ENCODE data around the gene AAK1.
"Not testable (repeated sequence)": the region's sequence is repeated elsewhere in the genome, so short reads cannot be mapped to it uniquely, and the experiment has no call there.

AAK1 gene

GRCh38 chr2:69643602-69644505 lies at the start of gene AAK1:
Gene AAK1 (minus strand): TSS chr2:69643739. CDS start chr2:69643040, 699 bp downstream.
- DNase-seq (ENCODE audit: low spot score) = peak; percentile 79

DNA sequence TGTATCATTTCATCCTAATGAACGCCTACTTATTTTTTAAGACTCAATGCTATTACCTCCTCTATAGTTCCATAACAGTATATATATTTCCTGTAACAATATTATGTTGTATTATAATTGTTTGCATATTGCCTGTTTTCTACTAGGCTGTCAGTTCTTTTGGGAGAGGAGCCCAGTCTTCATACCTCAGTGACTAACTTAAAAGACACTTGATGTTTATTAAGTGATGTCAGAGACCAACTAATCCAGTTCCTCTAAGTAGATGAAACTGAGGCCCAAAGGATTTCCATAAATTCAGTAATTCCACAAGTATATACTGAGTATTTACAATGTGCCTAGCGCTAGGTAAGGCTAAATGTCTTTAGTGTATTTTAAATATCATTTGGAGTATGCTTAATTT lies 48.9 kb upstream of the AAK1 start:
- no peak for DNase-seq (ENCODE audit: low spot score)

- DNase-seq (ENCODE audit: low spot score) = no peak
These were observed 46.4 kb upstream of the AAK1 start for GRCh38 chr2:69689969-69690368.

GRCh38 chr2:69689466-69689865 lies 45.9 kb upstream of the AAK1 start:
- no peak for DNase-seq (ENCODE audit: low spot score)

DNA sequence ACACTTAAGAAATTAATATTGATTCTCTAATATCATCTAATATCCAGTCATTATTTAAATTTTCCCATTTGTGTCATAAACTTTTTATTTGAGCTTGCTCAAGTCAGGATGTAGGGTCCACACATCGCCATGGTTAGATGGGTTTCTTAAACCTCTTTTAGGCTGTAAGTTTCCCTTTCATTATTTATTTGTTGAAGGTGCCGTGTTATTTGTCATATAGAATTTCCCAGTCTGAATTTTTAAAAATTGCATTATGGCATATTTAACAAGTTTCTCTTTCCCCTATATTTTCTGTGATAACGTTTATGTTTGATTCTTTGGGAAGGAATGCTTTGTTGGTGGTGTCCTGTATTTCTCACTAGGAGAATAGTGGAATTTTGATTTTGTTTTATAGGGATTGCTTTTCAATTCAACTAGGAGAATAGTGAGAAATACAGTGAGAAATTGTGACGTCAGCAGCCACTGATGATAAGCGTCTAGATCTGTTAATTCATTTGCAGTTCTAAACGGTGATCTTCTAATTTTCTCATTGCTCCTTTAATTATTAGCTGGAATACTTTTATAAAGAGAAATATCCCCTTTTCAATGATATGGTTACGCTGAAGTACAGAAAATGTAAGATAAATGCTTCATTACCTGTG lies 44.6 kb upstream of the AAK1 start:
- no peak for DNase-seq (ENCODE audit: low spot score)

- DNase-seq (ENCODE audit: low spot score) = no peak
These were observed 43.3 kb upstream of the AAK1 start for GRCh38 chr2:69686813-69687212.

- peak; percentile 37 for DNase-seq (ENCODE audit: low spot score)
These were observed 41.9 kb upstream of the AAK1 start for GRCh38 chr2:69685321-69686048.

DNA sequence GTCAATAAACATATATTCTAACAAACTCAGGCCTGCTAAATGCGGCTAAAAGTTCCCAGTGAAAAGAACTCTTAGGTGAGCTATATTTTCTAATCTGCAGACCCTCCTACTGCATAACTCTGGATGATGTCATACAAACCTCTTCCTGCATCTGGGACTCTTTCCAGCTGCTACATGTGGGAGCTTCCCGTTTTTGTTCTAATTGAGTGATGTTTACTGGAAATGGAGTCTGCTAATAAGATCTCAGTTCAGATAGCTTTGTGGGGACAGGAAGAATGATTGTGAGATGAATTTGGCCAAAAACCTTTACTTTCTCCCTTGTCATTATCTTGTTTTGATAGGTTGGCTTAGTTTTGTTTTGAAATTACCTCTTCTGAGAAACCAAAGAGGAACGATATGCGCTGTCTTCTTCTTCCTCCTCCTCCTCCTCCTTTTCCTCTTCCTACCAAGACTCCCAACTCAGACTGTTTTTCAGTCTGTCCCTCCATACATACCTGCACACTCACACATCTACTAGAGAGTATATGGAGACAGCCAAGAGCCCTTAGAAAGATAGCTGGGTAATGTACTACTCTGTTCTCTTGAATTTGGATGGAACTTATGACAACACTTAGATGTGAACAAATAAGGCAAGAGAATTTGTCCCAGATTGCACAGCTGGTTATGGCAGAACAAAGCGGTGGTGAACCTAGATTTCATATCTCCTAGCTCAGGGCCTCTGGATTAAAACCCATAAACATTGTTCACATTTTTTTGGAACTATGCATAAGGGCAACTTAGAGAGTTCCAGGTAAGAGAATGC lies 39.8 kb upstream of the AAK1 start:
- no peak for DNase-seq (ENCODE audit: low spot score)

DNA sequence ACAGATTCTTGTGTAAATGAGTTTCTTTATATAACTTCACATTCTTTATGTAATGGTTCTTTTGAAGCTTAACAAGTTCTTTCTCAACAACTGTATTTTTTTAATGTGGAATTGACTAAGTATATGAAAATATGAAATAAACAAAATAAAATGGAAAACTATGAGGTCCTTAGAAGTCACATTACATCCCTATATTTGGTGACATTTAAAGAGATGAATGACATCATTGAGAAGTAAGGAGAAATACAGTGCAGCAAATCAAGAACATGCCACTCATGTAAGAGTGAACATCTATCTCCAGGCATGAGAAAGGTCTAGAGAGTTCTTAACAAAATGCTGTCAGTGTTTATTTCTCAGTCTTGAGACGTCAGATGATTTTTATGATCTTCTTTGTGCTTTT lies 39.0 kb upstream of the AAK1 start:
- no peak for DNase-seq (ENCODE audit: low spot score)

- no peak for DNase-seq (ENCODE audit: low spot score)
These were observed 36.6 kb upstream of the AAK1 start for GRCh38 chr2:69680001-69680675.

GRCh38 chr2:69677914-69678313 lies 34.4 kb upstream of the AAK1 start:
- no peak for DNase-seq (ENCODE audit: low spot score)

DNA sequence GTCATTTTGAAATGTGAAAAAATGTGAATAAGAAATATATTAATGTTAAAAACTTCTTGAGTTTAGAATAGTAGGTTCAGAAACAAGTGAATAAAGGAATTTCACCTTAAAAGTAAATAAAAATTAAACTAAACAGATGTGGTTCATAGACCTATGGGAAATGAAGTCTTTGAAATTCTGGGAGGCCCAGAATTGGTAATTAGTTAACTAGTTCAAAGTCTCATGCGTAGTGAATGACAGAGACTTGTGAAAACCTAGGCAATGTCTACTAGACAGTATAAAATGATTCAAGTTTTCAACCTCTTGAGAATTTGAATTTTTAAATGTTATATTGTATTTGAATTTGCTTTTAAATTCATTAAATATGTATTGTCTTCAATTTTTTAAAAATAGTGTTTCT lies 32.6 kb upstream of the AAK1 start:
- DNase-seq (ENCODE audit: low spot score) = no peak

- DNase-seq (ENCODE audit: low spot score) = no peak
These were observed 30.8 kb upstream of the AAK1 start for GRCh38 chr2:69674316-69674670.

DNA sequence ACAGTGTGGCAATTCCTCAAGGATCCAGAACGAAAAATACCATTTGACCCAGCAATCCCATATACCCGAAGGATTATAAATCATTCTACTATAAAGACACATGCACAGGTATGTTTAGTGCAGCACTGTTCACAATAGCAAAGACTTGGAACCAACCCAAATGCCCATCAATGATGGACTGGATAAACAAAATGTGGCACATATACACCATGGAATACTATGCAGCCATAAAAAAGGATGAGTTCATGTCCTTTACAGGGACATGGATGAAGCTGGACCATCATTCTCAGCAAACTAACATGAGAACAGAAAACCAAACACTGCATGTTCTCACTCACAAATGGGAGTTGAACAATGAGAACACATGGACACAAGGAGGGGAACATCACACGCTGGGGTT lies 29.6 kb upstream of the AAK1 start:
- DNase-seq (ENCODE audit: low spot score) = not testable (repeated sequence)

DNA sequence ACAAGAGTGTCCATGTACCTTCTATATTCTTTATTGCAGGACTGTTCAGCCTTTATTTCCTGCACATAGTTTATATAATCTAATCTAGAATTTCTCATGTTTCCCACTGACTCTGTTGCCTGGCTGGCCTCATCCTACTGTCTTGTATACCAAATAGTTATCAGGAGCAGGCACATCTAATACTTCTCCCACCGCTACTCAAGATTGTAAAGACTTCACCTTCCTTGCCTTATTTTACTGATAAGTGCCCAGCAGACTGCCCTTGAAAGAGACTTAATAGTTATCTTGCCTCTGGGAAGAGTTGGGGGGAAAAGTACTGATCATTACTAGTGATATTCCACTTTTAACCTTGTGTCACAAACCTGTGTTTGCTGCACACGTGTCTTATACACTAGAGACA lies 26.1 kb upstream of the AAK1 start:
- no peak for DNase-seq (ENCODE audit: low spot score)

DNA sequence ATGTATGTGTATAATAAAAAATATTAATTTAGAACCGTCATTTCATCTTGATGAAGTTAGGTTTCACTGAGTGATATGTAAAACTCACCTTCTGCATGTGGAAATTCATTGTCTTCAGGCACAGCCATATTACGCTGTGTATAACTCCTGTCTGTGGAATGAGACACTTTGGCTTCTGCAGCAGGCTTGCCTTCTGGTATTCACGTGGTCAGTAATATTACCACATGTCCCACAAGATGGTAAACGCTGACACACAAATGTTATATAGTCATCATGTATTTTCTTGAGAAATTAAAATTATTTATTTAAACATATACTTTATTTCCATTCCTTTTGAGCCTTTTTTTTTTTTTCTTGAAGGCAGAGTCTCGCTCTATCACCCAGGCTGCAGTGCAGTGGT lies 25.1 kb upstream of the AAK1 start:
- DNase-seq (ENCODE audit: low spot score) = no peak

GRCh38 chr2:69667805-69668382 lies 24.4 kb upstream of the AAK1 start:
- no peak for DNase-seq (ENCODE audit: low spot score)

- DNase-seq (ENCODE audit: low spot score) = no peak
These were observed 21.6 kb upstream of the AAK1 start for GRCh38 chr2:69665152-69665551.

GRCh38 chr2:69663860-69664259 lies 20.3 kb upstream of the AAK1 start:
- no peak for DNase-seq (ENCODE audit: low spot score)

DNA sequence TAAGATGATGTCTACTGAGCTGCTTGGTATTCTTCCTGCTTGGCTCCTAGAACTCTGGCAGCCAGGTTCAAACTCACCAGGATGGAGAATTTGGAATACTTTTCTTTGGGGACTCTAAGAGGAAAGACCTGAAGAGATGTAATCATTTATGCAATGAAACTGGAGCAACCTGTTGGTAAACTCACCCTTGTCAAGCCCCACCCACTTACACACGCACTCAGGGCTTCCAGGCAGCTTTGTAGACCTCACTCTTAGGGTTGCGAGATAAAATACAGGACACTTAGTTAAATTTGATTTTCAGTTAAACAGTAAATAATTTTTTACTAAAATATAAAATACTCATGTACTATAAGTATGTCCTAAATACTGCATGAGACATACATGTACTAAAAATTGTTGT lies 19.0 kb upstream of the AAK1 start:
- not testable (repeated sequence) for DNase-seq (ENCODE audit: low spot score)

DNA sequence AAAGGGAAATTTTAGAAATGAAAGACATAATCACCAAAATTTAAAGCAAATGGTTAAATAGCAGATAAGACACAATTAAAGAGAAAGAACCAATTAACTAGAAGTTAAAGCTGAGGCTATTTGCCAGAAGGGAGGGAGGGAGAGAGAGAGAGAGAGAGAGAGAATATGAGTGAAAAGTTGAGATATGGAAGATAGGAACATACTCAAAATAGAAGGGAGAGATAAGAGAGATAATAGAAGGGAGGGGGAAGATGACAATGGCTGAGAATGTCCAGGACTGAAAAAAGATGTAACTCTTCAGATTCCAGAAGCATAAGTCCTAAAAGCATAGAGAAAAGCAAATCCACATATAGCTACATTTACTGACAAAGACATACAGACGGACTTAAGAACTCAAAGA lies 17.1 kb upstream of the AAK1 start:
- DNase-seq (ENCODE audit: low spot score) = no peak
